CD4-positive, alpha-beta T cell (primary cell): ENCODE data around the gene RNF208. TPM values are rescaled to one million over a fixed set of nuclear protein-coding genes. Genes with fewer than 3 reads are reported as not detected.
A peak's percentile ranks its signal among the peaks of the same experiment; 100 is the strongest.

Source experiments
- ATAC-seq: fragments of 200-7000 bp; cut with Tn5 transposase; one replicate; pipeline ENCODE4 v1.10.0; 2022; ENCODE audit warnings: mild to moderate bottlenecking; ENCODE audit not compliant: poor library complexity
- CTCF ChIA-PET: fragments of 350-600 bp; sonication (Branson Sonifier 250); formaldehyde crosslinking; loops from one replicate; lab custom pipeline; 2021; ENCODE audit warnings: antibody characterized with exemption, inconsistent platforms; lab: Charles Lee
- POLR2A ChIA-PET: fragments of 350-600 bp; sonication (Branson Sonifier 250); formaldehyde crosslinking; loops from one replicate; lab custom pipeline; 2021; ENCODE audit warnings: antibody characterized with exemption, inconsistent platforms; lab: Charles Lee
- DNase-seq, 14 experiments: peaks; one replicate each; pipeline ENCODE4 v3.0.0-alpha.2; 2013 to 2020; ENCODE audit warnings: mixed read lengths in 2 of 14
- H3K27ac ChIP-seq, 2 donors: one replicate each; pipeline versions ENCODE4 v1.5.1 to v1.7.0; 2013; ENCODE audit warnings: low read length in 2 of 2, low read depth in 1 of 2, mild to moderate bottlenecking in 1 of 2
- H3K27me3 ChIP-seq, 2 experiments: 1 replicate in 1 of 2; 2 replicates in 1 of 2; pipeline versions ENCODE4 v1.6.1 to v1.7.0; 2013; ENCODE audit warnings: low read length in 2 of 2, control low read depth in 1 of 2, mild to moderate bottlenecking in 1 of 2, moderate library complexity in 1 of 2; ENCODE audit not compliant: insufficient read depth in 2 of 2, control insufficient read depth in 1 of 2
- H3K36me3 ChIP-seq: one replicate; pipeline ENCODE4 v1.6.1; 2013; ENCODE audit warnings: low read length, control low read depth; ENCODE audit not compliant: insufficient read depth
- H3K4me1 ChIP-seq: one replicate; pipeline ENCODE4 v1.6.1; 2013; ENCODE audit warnings: low read length, control low read depth; ENCODE audit not compliant: insufficient read depth
- H3K4me3 ChIP-seq: one replicate; pipeline ENCODE4 v1.5.1; 2013; ENCODE audit warnings: mild to moderate bottlenecking, low read length, moderate library complexity
- H3K9me3 ChIP-seq, 2 experiments: 1 replicate in 1 of 2; 2 replicates in 1 of 2; pipeline versions ENCODE4 v1.6.1 to v1.7.0; 2013; ENCODE audit warnings: low read length in 2 of 2, mild to moderate bottlenecking in 2 of 2, control low read depth in 1 of 2, moderate library complexity in 1 of 2; ENCODE audit not compliant: control insufficient read depth in 1 of 2, insufficient read depth in 1 of 2
- H3K27ac Mint-ChIP-seq: one replicate; pipeline ENCODE4 v1.8.0; 2020; ENCODE audit warnings: mixed read lengths
- H3K27me3 Mint-ChIP-seq: one replicate; pipeline ENCODE4 v1.8.0; 2021; ENCODE audit warnings: mixed read lengths
- H3K36me3 Mint-ChIP-seq: one replicate; pipeline ENCODE4 v1.8.0; 2021; ENCODE audit warnings: low read depth, mixed read lengths
- H3K4me1 Mint-ChIP-seq: one replicate; pipeline ENCODE4 v1.8.0; 2021; ENCODE audit warnings: low read depth, mixed read lengths
- H3K4me3 Mint-ChIP-seq: one replicate; pipeline ENCODE4 v1.8.0; 2020; ENCODE audit warnings: mild to moderate bottlenecking, mixed read lengths
- H3K9me3 Mint-ChIP-seq: one replicate; pipeline ENCODE4 v1.8.0; 2020; ENCODE audit warnings: mixed read lengths
- CTCF ChIP-seq: fragments of 200-600 bp; IDR thresholded peaks from one replicate; pipeline ENCODE4 v1.8.0; 2022; ENCODE audit warnings: antibody characterized with exemption, mild to moderate bottlenecking
- intact Hi-C, 2 experiments: fragments of 100-400 bp; cut with DNase I in 1 of 2; cut with micrococcal nuclease in 1 of 2; formaldehyde crosslinking; loops; one replicate each; pipeline versions ENCODE4 v1.15.1 to v1.9.0; 2023 to 2025; cut with DNase I, micrococcal nuclease
- total RNA-seq, 174 experiments: library from RNA in 2 of 174; stranded (reverse) in 2 of 174; gene quantifications; one replicate each; pipeline ENCODE4 v1.2.3 and lab custom pipeline; 2021 to 2026

The RNF208 gene
- total RNA-seq, 2 experiments from 2014 or later: 0.66 to 0.67 TPM

GRCh38 chr9:137199411-137200121 is 22.5 kb downstream of the RNF208 start:
- POLR2A ChIA-PET: interaction anchor here (1.1 to 1.7 kb wide), 2 partner anchors 11 kb away, joined by 5 to 39 read pairs; partner anchors contain the start of genes ANAPC2 and SSNA1
- no peak overlapping the region for H3K4me3 ChIP-seq
- intact Hi-C loops: loop anchor here in 1 of 2 experiments (2.0 kb wide), 1 partner anchor 23 kb away; the partner anchor contains the start of gene RNF208

GRCh38 chr9:137198902-137199283 is 23.1 kb downstream of the RNF208 start:
- Mint-ChIP-seq H3K9me3 (no peaks in the 10 kb centered on the region), H3K27ac (no peak overlapping the region), H3K4me1 (peaks cover 10% of the 10 kb centered on the region), H3K27me3 (no peaks in the 10 kb centered on the region), H3K4me3 (peak overlapping the region; percentile 51), H3K36me3 (no peaks in the 10 kb centered on the region)
- H3K9me3 ChIP-seq: peaks cover 0 to 6% of the 10 kb centered on the region in 2 experiments
- H3K4me3 ChIP-seq: no peak overlapping the region
- peaks cover 35% of the 10 kb centered on the region for H3K4me1 ChIP-seq
- DNase-seq: no peak
- ChIA-PET CTCF (no interaction called here), POLR2A (interaction anchor here (1.1 kb wide), 1 partner anchor 10 kb away, joined by 5 read pairs; the partner anchor contains the start of genes ANAPC2 and SSNA1)
- intact Hi-C loops: loop anchor here in 1 of 2 experiments (1.0 kb wide), 1 partner anchor 10 kb away; no protein-coding TSS in a partner anchor
- TF ChIP-seq CTCF: no peak
- H3K36me3 ChIP-seq: no peaks in the 10 kb centered on the region
- no peaks in the 10 kb centered on the region for H3K27me3 ChIP-seq
- H3K27ac ChIP-seq: no peak overlapping the region
- ATAC-seq: no peak

More at GRCh38 chr9:137199411-137200121, 22.5 kb downstream of the RNF208 start:
- H3K4me3 Mint-ChIP-seq: peak overlapping the region; percentile 86
- H3K9me3 ChIP-seq: peaks cover 0 to 6% of the 10 kb centered on the region in 2 experiments
- peaks cover 17% of the 10 kb centered on the region for H3K4me1 Mint-ChIP-seq
- CTCF ChIA-PET: no interaction called here
- peaks cover 2% of the 10 kb centered on the region for H3K36me3 ChIP-seq
- no peaks in the 10 kb centered on the region for H3K27me3 ChIP-seq
- no peak overlapping the region for H3K27ac ChIP-seq
- no peaks in the 10 kb centered on the region for H3K9me3 Mint-ChIP-seq
- no peaks in the 10 kb centered on the region for H3K36me3 Mint-ChIP-seq
- DNase-seq: no peak
- TF ChIP-seq CTCF: no peak
- ATAC-seq: no peak
- peaks cover 42% of the 10 kb centered on the region for H3K4me1 ChIP-seq
- H3K27me3 Mint-ChIP-seq: no peaks in the 10 kb centered on the region
- H3K27ac Mint-ChIP-seq: no peak overlapping the region

- Histone ChIP-seq H3K27ac (no peak overlapping the region), H3K9me3 (peaks cover 0 to 6% of the 10 kb centered on the region in 2 experiments), H3K27me3 (no peaks in the 10 kb centered on the region), H3K36me3 (no peaks in the 10 kb centered on the region), H3K4me1 (peaks cover 29% of the 10 kb centered on the region), H3K4me3 (no peak overlapping the region)
- intact Hi-C loops: loop anchor here in 1 of 2 experiments (1.0 kb wide), 1 partner anchor 9 kb away; no protein-coding TSS in a partner anchor
- ATAC-seq (no peak), DNase-seq (no peak)
- Mint-ChIP-seq H3K4me3 (peak overlapping the region; percentile 51), H3K9me3 (no peaks in the 10 kb centered on the region), H3K36me3 (no peaks in the 10 kb centered on the region), H3K4me1 (peaks cover 10% of the 10 kb centered on the region), H3K27me3 (no peaks in the 10 kb centered on the region), H3K27ac (no peak overlapping the region)
- CTCF ChIA-PET: interaction anchor here (0.6 kb wide), 1 partner anchor 41 kb away, joined by 3 read pairs; no protein-coding TSS in a partner anchor
- POLR2A ChIA-PET: interaction anchor here (0.8 to 1.1 kb wide), 2 partner anchors 9 to 25 kb away, joined by 4 to 5 read pairs; partner anchors contain the start of genes ANAPC2 and SSNA1
- no peak for TF ChIP-seq CTCF
Measured at GRCh38 chr9:137198051-137198901, 23.8 kb downstream of the RNF208 start.
